Measurements from ENCODE around the gene SIK3.

Gene SIK3

GRCh38 chr11:116993599-116993998, 104.6 kb downstream of the SIK3 start:
- TF ChIP-seq, protein P1, sequence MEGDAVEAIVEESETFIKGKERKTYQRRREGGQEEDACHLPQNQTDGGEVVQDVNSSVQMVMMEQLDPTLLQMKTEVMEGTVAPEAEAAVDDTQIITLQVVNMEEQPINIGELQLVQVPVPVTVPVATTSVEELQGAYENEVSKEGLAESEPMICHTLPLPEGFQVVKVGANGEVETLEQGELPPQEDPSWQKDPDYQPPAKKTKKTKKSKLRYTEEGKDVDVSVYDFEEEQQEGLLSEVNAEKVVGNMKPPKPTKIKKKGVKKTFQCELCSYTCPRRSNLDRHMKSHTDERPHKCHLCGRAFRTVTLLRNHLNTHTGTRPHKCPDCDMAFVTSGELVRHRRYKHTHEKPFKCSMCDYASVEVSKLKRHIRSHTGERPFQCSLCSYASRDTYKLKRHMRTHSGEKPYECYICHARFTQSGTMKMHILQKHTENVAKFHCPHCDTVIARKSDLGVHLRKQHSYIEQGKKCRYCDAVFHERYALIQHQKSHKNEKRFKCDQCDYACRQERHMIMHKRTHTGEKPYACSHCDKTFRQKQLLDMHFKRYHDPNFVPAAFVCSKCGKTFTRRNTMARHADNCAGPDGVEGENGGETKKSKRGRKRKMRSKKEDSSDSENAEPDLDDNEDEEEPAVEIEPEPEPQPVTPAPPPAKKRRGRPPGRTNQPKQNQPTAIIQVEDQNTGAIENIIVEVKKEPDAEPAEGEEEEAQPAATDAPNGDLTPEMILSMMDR (conservative IDR thresholded peaks at IDR 0.05; ENCODE audit: low read depth, low read length), result no peak
- Histone ChIP-seq H3K79me2 (ENCODE audit: insufficient read depth, low read depth) (peaks cover 27% of the 10 kb centered on the region; the same call in 1 of the 2 replicates), H3K27me3 (ENCODE audit: insufficient read depth, low read depth) (no peaks in the 10 kb centered on the region), H3K9ac (no peak overlapping the region), H2AFZ (ENCODE audit: low read depth) (no peak overlapping the region), H3K4me3 (IDR thresholded peaks at IDR 0.05; ENCODE audit: insufficient read depth, low read depth, low read length) (no peak overlapping the region), H3K27ac (no peak overlapping the region), H4K20me1 (ENCODE audit: insufficient read depth) (no peaks in the 10 kb centered on the region), H3K4me2 (no peak overlapping the region), H3K36me3 (ENCODE audit: insufficient read depth) (no peaks in the 10 kb centered on the region), H3K4me1 (ENCODE audit: low read depth, poor library complexity, severe bottlenecking) (peaks cover 22% of the 10 kb centered on the region)

DNA sequence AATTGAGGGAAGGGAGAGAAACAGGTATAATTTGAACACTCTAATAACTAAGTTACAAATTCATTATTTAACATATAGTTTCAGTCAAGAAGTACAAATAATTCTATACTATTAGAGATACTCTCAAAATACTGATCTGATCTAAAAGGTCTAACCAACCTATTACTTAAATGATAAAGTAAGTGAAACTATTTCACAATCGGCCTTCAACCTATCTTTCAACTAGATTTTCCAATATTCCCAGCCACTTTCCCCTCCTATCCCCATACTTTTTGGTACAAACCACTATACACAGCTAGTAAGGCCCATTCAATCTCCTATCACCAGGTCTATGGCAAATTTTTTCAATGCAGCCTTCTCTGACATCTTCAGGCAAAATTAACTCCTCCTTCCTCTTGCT, 106.7 kb downstream of the SIK3 start:
- no peaks in the 10 kb centered on the region for H3K27me3 ChIP-seq (ENCODE audit: insufficient read depth, low read depth)
- H3K4me3 ChIP-seq (IDR thresholded peaks at IDR 0.05; ENCODE audit: insufficient read depth, low read depth, low read length), result no peak overlapping the region
- H3K27ac ChIP-seq, result no peak overlapping the region
- no peaks in the 10 kb centered on the region for H4K20me1 ChIP-seq (ENCODE audit: insufficient read depth)
- no peak overlapping the region for H3K9ac ChIP-seq
- H3K4me2 ChIP-seq, result no peak overlapping the region
- H3K4me1 ChIP-seq (ENCODE audit: low read depth, poor library complexity, severe bottlenecking), result peaks cover 40% of the 10 kb centered on the region
- no peak overlapping the region for H2AFZ ChIP-seq (ENCODE audit: low read depth)
- H3K36me3 ChIP-seq (ENCODE audit: insufficient read depth), result no peaks in the 10 kb centered on the region
- TF ChIP-seq, protein P1 (conservative IDR thresholded peaks at IDR 0.05; ENCODE audit: low read depth, low read length), result no peak
- peaks cover 28% of the 10 kb centered on the region; the same call in 1 of the 2 replicates for H3K79me2 ChIP-seq (ENCODE audit: insufficient read depth, low read depth)

GRCh38 chr11:116990811-116991210, 107.4 kb downstream of the SIK3 start:
- H3K9ac ChIP-seq, result no peak overlapping the region
- H3K4me3 ChIP-seq (IDR thresholded peaks at IDR 0.05; ENCODE audit: insufficient read depth, low read depth, low read length), result no peak overlapping the region
- no peaks in the 10 kb centered on the region for H3K36me3 ChIP-seq (ENCODE audit: insufficient read depth)
- no peak overlapping the region for H3K27ac ChIP-seq
- H3K27me3 ChIP-seq (ENCODE audit: insufficient read depth, low read depth), result no peaks in the 10 kb centered on the region
- peaks cover 35% of the 10 kb centered on the region; the same call in 1 of the 2 replicates for H3K79me2 ChIP-seq (ENCODE audit: insufficient read depth, low read depth)
- H3K4me1 ChIP-seq (ENCODE audit: low read depth, poor library complexity, severe bottlenecking), result peaks cover 47% of the 10 kb centered on the region
- TF ChIP-seq, protein P1 (conservative IDR thresholded peaks at IDR 0.05; ENCODE audit: low read depth, low read length), result no peak
- H4K20me1 ChIP-seq (ENCODE audit: insufficient read depth), result 0 out of 2 replicates have a peak, but pooled peaks cover 5% of the 10 kb centered on the region
- H2AFZ ChIP-seq (ENCODE audit: low read depth), result no peak overlapping the region
- no peak overlapping the region for H3K4me2 ChIP-seq

DNA sequence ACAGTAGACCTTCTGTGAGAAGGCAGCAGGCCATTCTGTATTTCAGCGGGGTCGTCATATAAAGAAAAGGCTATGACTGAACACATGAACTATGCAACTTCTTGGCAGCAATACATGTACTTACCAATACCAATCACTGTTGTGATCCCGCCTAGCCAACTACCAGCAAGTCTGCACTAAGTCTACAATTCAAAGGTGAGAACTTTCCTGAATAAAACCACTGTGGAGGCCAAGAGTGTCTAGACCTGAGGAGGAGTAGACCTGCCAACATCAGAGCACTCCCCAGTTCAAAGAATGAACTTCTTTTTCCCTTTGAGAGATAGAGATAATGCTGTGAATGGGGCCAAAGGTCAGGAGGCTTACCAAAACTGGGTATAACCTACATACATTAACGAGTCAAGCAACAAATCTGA, 108.2 kb downstream of the SIK3 start:
- Histone ChIP-seq H3K9ac (no peak overlapping the region), H2AFZ (ENCODE audit: low read depth) (no peak overlapping the region), H3K4me2 (no peak overlapping the region), H4K20me1 (ENCODE audit: insufficient read depth) (0 out of 2 replicates have a peak, but pooled peaks cover 5% of the 10 kb centered on the region), H3K79me2 (ENCODE audit: insufficient read depth, low read depth) (peaks cover 42% of the 10 kb centered on the region; the same call in 1 of the 2 replicates), H3K36me3 (ENCODE audit: insufficient read depth) (no peaks in the 10 kb centered on the region), H3K27ac (no peak overlapping the region), H3K4me3 (IDR thresholded peaks at IDR 0.05; ENCODE audit: insufficient read depth, low read depth, low read length) (no peak overlapping the region), H3K27me3 (ENCODE audit: insufficient read depth, low read depth) (no peaks in the 10 kb centered on the region), H3K4me1 (ENCODE audit: low read depth, poor library complexity, severe bottlenecking) (peaks cover 54% of the 10 kb centered on the region)
- TF ChIP-seq, protein P1 (conservative IDR thresholded peaks at IDR 0.05; ENCODE audit: low read depth, low read length), result no peak
